HG02610 (cell line): ENCODE data around the gene AGO1.
"Not testable (repeated sequence)": the region's sequence is repeated elsewhere in the genome, so short reads cannot be mapped to it uniquely, and the experiment has no call there.

Source experiments
- ATAC-seq: cut with Tn5 transposase; IDR thresholded peaks from one replicate; pipeline ENCODE4 v1.9.1; 2021; ENCODE audit warnings: mild to moderate bottlenecking, moderate library complexity; ENCODE audit not compliant: unreplicated experiment

AGO1 gene

DNA sequence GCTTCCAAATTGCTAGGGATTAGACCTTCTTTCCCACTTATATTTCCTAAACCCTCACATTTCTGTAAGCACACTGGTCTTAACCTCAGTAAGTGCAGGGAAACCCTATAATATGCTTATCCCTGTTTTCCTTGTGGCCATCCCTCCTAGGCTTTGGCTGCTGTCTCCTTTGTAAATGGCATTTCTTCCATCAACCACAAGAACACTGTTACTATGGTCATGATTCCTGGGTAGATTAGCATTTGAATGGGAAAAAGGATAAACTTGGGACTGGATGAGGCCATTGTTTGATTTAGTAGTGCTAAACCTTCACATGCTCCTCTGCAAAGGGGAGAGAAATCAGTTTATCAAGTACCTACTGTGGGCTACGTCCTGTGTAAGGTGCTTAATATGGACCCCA lies 31.7 kb downstream of the AGO1 start:
- no peak for ATAC-seq

DNA sequence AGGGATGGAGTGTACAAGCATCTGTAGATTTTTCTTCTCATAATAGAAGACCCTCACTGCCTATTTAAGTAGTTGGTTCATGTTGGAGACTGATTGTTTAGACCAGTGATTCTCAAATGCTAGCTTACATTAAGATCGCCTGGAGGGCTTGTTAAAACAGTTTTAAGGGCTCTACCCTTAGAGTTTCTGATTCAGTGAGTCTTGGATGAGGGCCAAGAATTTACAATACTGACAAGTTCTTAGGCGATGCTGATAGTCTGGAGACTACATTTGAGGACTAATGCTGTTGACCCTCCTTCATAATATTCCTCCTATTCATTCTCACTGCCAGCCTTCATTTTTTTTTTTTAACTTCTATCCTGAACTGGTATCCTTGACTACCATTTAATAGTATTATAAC lies 32.7 kb downstream of the AGO1 start:
- no peak for ATAC-seq

DNA sequence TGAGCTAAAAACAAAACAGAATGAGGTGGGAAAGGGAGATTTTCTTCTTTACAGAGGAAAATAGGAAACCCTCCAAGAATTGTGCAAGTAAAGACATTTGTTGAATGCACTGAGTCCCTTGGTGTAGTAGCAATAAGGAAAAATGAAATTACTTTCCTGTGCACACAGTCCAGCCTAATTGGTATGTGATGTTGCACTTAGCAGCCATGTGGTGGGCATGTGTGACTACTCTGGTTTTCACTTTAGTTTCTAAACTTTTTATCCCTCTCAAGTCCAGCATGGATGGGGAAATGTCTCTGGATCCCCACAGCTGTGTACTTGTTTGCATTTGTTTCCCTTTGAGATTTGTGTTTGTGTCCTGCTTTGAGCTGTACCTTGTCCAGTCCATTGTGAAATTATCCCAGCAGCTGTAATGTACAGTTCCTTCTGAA lies 40.8 kb downstream of the AGO1 start:
- ATAC-seq: no peak

DNA sequence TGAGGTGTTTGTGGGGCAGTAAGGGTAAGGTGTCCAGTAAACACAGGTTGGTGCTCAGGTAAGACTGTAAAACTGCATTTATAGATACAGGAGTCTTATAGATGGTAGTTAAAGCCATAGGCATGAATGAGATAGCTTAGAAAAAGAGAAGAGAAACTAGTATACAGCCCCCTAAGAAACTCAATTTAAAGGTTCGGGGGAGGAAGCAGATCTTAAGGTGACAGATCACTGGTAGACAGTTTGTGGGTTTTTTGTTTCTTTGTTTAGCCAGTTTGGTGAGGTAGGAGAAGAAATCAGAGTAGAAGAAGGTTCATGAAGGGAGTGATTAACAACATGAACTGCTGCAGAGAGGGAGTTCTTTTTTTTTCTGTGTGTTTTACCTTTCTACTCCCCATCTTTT lies 41.8 kb downstream of the AGO1 start:
- ATAC-seq: no peak

DNA sequence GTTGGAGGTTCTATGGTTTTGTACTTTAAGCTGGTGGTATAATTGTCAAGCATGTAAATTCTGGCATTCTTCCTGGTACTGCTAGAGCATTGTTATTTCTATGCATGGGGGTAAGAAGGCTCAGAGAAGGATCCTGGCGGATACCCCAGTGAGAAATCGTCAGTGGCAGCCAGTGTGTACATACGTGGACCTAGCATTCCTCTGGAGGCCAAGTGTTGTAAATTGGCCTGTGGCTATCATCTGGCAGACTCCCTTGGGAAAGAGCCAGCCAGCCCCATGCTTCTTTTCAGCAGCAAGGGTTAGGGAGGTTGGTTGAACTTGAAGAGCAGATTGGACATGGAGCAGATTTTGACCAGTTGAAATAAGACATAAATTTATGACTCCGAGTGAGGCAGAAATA lies 42.7 kb downstream of the AGO1 start:
- no peak for ATAC-seq

DNA sequence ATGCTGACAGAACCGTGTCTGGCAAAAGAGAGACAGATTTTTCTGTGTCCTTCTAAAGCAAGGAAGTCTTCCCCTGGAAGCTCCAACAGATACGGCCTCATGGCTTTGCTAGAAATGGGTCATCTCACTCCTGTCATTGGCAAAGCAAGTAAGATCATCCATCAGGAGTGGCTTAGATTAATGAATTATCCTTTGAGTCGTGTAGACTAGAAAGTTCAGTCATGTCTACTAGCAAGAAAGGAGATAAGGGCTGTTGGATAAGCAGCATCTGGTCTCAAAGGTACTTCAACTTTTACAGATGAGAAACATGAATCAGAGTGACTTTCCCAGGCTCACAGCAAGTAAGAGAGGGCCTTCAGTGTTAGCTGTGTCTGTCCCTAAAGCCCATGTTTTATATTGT lies 44.5 kb downstream of the AGO1 start:
- ATAC-seq: no peak

DNA sequence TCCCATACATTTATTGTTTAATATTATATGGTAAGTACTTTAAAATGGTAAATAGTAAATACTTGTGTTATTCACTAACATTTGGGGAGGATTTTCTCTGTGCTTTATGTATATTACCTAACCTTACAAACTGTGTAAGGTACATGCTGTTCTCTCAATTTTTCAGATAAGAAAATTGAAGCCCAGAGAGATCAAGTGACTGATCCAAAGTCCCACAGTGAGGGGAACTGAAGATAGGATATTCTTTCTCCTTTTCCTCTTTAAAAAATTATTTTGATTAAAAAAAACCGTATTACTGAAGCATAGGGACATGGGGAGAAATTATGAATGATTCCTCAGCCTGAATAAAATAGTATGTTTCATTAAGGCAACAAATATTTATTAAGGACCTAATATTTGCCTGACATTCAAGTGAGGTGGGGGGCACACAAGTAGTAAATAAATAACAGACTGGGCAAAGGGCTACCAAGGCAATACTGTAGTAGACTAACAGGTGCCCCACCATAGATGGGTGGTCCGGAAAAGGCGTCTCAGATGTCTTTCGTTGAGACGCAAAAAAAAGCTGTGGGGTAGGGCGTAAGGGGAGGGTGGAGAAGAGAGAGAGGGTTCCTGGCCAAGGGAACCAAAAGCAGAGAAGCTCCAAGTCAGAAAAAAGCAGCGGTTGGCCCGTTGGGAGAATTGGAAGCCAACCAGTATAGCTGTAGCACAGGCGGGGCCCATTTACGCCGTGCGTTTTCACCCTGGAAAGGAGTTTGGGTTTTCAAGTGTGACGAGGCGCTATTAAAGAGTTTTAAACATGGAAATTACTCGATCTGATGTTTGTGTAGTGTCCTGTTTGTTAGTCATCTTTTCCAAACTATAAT lies 47.0 kb downstream of the AGO1 start:
- ATAC-seq: no peak

DNA sequence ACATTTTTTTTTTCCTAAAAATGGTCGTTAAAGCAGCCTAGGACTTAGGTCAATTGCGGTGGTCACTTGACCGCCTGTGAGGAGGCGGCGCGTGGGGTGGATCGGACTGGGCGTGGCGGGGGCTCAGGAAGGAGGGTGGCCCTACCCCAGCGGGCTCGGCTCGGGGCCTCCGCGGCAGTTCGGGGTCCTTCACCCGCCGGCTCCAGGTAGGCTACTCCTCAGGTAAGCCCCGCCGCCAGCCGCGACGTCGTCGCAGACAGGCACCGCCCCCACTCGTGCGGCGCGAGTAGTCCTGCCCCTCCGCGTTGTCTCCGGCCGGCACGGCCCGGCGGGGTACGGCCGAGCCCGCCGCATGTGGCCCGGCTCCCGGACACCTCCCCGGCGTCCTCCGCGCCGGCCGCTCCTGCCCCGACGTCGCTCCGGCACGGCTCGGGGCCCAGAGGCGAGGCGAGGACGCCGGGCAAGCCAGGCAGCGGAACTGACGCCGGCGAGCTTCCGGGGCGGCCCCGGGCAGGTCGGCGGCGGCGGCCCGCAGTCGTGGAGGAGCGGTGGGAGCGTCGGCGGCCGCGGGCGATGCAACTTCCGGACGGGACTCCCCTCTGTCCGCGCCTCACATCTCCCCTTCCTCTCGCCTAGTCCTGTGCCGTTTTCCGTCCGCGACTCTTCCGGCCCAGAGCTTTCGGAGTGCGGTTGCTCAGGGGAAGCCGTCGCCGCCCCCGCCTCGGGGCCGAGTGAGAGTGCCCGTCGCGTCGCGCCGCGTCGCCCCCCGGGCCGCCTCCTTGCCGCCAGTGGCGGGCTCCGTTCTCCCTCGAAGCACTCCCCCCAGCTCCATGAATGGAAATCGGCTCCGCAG lies 47.8 kb downstream of the AGO1 start, which contains the start of gene AGO3:
Gene AGO3 (plus strand): TSS at position 513 of the 853 bp plus-strand sequence. CDS start 322 bp downstream, at position 835.
- peak; percentile 87 for ATAC-seq

DNA sequence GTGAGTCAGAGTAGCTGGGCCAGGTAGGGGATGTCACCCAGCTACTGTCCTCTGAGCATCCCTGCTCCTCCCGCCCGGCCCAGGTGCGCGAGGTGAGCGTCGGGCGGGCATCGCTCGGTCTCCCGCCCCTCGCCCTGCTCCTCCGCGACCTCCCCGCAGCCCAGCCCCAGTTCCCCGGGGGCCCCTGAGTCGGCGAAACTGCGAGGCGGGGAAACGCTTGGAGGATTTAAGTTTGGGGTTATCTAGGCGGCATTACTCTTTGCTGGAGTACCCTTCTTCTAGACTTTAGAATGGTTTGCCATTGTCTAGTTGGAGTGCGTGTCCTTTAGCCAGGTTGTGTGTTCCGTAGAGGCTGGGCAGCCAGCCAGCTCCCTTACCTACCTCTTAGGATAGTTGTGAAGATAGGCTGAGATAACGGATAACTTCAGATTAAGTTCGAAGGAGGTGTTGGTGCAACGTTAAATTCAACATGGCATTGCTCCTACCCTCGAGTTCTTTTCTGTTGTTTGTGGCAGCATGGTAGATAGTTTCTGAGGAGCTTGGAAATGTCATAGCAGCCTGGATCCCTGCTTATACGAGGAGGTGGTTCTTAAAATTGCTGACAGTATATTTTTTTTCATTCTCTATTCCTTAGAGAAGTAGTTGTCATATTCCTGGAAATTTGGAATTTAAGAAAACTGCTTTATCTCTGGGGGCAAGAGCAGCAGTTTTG lies 48.6 kb downstream of the AGO1 start:
- peak; percentile 23 for ATAC-seq

DNA sequence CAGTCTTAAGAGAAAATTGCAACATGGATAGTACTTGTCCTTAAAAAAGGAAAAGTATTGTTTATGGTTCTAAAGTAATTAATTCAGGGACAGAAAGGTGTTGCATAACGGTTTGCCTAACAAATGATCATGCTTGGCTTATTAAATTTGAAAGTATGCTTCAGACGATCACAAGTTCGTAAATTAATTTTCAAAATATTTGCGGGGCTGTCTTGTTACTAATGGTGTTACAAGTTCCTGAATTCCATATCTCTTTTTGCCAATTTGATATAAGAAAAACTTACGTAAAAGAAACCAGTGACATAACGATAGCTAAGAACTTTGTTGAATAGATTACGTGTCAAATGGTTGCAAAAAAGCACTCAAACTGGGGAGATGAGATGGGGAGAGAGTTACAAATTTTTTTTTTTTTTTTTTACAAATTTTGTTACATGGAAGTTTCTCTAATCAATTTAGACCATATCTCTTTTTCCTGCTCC lies 49.2 kb downstream of the AGO1 start:
- no peak for ATAC-seq

DNA sequence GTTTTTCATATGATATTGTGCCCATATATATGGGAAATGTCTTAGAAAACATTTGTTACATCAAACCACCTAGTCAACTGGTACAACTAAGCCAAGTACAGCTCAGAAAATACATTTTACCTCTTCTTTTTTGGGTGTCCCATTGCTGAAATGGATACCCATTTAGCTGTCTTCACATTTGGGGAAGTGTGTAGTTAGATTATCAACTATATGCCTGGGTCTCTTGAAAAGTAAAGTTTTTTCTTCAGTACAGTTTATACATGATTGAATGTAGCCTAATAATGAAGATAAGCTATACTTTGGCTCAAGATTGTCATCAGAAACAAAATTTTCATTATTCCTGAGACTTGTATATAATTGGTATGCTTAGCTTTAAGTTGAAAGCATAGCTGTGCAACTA lies 49.9 kb downstream of the AGO1 start:
- ATAC-seq: no peak

DNA sequence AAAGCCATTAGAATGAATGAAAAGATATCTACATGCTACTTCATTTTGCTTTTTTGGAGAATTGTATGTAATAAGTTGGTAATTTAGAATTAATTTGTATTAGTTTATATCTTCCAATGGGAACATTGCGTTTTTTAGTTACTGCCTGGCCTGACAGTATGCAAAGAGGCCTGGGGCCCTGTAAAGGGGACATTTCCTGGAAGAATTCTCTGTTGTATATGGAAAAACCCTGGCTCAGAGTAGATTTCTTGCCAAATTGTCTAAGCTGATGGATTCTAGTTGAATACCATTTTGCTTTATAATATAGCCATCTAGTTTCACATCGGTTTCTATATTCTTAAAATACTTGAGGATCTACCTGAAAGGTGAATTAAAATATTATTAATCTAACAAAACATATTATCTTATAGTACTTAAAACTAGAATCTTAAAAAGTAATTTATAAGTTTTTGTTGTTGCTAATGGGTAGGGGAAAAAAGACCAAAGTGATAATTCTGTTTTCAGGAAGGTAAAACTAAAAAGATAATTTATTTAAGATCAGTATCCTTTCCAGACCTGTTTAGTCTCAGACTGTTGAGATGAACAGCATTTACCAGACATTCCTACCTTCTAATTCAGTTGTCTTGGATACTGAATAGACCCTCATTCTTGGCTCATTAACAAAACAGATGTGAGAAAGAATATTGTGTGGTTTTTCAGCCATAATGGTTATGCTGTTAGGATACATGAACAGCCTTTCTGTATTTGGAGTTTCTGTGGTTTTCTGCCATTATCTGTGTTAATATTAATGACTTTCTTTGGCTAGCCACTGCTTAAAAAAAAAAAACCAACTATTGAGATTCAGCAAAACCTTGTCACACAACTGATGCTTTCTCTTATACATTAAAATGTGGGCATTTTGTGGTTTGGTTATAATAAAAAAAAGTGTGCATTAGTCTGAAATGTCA lies 52.7 kb downstream of the AGO1 start:
- ATAC-seq: no peak

DNA sequence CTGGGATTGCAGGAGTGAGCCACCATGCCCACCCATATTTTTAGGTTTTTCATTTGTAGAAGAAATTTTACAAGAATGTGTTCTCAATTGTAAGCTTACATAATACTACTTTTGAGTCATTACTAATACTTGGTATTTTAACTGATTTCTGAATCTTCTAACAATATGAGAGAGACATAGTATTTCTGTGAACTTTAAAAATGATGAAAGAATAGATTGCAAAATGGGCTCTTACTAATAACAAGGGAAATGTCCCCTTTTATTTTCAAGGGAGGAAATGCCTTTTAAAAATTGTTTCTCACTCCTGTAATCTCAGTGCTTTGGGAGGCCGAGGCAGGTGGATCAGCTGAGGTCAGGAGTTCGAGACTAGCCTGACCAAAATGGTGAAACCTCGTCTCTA lies 53.8 kb downstream of the AGO1 start:
- no peak for ATAC-seq

DNA sequence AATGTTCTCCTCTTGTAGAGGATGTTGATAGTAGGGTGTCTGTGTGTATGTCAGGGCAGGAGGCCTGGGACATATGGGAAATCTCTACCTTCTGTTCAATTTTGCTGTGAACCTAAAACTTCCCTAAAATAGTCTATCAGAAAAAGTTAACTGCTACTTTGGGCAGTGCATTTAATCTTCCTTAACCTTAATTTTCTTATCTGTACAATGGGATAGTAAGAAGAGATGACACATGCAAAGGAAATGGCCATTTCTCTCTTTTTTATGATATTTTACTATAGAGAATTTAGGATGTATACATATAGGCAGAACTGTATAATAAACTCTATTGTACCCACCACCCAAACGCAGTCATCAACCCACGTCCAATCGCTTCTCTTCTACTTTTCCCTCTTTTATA lies 56.5 kb downstream of the AGO1 start:
- ATAC-seq: no peak

DNA sequence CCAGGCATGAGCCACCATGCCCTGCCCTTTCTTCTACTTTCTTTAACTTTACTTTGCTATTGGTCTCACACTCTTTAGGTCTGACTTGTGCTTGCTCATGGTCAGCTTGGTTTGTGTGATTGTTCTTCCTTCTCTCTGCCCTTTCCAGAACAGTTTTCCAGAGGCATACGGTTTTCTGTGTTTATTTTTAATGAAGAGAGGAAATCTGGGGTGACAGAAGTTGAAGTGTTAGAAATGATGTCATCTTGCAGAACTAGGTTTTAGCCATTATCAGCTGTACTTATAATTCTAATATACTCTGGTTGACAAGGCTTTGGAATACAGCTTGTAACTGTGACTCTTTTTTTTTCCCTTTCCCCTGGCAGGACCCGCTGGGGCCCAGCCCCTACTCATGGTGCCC lies 62.3 kb downstream of the AGO1 start:
- ATAC-seq: no peak

DNA sequence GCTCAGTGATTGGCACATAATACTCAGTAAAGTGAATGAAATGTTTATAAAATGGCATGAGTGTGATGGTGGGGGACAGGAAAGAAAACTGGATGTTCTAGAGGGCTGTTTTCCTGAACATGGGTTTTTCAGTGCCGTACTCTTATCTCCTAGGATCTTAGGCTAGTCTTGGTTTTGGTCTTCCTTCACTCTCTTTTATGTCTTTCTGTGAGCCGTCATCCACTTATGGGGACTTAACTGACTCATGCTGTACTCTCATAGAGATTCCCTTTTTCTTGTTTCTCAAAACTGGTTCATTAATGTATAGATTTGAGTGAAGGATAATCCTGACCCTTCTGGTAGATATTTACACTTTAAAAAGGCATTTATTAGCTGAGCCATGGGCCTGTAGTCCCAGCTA lies 64.5 kb downstream of the AGO1 start:
- ATAC-seq: no peak

DNA sequence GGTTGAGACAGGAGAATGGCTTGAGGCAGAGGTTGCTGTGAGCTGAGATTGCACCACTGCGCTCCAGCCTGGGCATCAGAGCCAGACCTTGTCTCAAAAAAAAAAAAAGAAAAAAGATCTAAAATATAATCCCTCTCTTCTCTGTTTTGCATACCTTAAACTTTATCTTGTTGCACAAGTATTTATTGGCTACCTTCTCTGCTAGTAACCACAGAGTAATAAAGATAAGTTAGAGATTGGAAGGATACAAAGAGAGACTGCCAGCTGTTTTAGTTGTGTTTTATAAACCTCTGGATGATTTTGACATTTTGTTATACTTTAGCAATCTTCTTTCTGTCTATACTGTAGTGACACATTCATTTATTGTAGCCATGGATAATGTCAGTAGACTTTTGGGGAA lies 75.5 kb downstream of the AGO1 start:
- ATAC-seq: no peak

DNA sequence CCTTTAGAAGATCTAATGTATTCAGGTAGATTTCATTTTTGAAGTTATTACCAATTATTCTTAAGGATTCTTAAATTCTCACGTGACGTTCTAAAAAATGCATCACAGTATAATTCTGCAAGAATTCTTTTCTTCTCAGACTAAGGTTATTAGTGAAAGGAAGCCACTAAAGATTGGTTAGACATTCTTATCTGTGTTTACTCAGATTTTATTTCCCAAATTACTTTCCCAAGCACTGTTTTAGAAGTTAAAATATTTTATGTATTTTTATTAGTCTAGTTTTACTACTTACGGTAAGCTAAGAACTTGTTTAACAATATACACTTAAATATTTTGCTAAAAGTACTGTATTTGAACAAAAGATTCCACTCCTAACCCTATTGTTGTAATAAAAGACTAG lies 76.3 kb downstream of the AGO1 start:
- no peak for ATAC-seq

DNA sequence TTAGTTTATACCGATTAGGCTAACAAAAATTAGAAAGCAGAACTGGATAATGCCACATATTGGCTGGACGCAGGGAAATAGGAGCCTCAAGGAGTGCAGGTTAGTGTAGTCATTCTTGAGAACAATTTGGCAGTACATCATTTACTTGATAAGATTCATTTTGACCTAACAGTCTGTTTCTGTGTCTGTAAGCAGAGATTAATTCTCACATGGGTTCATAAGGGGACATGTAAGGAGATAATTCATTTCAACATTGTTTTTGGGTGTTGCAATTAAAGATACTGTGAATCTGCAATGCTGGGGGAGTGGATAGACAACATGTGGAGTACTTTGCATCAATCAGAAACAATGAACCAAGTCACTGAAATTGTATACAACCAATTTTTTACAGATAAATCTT lies 79.9 kb downstream of the AGO1 start:
- no peak for ATAC-seq

DNA sequence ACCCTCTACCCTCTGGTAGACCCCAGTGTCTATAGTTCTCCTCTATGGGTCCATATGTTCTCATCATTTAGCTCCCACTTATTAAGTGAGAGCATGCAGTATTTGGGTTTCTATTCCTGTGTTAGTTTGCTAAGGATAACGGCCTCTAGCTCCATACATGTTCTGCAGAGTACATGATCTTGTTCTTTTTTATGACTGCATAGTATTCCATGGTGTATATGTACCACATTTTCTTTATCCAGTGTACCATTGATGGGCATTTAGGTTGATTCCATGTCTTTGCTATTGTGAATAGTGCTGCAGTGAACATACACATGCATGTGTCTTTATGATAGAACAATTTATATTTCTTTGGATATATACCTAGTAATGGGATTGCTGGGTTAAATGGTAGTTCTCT lies 81.3 kb downstream of the AGO1 start:
- not testable (repeated sequence) for ATAC-seq
